Stimulated activated naive CD4-positive, alpha-beta T cell treated with Interleukin-2 at 50 U/mL for 16 hours (primary cell): ENCODE results near the gene GINS2.

Source experiments
- DNase-seq: peaks from one replicate; lab custom pipeline; 2025; lab: John Stamatoyannopoulos, UW

GINS2 gene

DNA sequence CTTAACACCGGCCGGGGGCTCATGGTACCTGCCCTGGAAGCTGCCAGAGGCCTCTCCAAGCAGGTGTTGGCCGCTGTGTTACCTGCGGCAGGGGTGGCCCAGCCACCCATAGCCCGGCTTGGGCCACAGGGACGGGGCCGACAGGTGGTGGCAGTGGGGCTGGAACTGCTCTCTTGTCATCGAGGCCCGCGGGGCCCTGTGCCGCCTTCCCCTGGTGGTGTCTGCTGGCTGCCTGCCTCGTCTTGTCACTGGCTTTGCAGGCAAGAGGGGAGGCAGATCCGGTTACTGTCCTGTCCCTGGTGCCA, 48.5 kb downstream of the GINS2 start:
- no peak for DNase-seq

DNA sequence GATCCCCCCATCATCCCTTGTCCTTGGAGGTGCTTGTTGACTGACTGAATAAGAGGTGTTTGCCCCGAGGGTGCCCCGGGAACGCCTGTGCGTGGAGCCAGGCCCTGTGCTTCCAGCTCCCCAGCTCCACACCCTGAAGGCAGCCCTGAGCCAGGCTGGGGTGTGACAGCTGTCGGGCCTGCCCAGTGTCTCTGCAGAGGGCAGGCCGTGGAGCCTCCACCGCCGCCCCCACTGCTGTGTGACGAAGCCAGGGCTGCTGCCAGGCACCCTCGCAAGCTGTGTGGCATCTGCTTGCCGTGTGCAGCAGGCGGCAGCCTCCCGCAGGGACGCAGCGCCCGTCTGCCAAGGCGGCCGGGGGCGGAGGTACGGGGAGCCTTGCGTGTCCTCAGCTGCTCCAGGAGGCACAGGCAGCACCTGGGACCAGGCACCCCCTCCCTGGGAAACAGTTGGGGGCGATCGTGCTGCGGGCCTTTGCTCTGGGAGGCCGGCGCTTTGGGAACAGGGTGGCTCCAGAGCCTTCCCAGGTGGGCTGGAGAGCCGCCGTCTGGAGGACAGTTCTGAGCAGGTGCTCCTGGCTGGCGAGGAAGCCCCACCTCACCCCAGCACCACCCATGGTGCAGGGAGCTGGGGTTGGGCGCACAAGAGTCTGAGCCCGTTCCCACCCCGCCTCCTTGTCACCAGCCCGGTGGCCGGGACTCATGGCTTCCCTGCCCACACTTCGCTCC, 49.1 kb downstream of the GINS2 start:
- DNase-seq, result no peak

DNA sequence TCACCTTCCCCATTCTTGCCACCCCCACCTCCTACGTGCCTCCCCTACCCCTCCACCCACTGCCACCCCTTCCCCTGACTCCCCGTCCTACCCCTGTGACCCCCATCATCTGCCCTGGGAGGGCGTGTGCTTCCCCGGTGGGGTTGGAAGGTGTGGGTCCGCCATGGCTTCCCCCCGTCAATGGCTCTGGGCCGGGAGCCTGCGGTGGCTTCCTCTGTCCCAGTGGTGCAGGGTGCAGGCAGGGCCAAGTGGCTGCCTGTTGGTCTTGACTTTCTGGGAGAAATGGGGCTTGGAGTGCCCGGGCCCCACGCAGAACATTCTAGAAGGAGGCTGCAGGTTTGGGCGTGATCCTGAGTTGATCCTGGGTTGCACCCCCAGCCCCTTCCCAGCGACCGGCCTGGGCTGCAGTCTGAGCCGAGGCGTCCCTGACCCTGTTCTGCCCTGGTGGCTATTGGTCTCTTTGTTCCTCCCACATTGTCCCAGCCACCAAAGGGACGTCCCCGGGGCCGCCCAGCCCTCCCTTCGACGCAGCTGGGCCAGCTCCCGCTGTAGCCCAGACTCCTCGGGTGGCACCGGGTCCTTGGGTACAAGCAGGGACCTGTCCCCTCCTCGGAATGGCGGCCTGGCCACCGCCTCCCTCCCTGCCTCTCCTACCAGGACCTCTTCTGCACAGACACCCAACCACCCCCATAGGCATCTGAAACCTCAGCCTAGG, 49.9 kb downstream of the GINS2 start:
- DNase-seq, result no peak

DNA sequence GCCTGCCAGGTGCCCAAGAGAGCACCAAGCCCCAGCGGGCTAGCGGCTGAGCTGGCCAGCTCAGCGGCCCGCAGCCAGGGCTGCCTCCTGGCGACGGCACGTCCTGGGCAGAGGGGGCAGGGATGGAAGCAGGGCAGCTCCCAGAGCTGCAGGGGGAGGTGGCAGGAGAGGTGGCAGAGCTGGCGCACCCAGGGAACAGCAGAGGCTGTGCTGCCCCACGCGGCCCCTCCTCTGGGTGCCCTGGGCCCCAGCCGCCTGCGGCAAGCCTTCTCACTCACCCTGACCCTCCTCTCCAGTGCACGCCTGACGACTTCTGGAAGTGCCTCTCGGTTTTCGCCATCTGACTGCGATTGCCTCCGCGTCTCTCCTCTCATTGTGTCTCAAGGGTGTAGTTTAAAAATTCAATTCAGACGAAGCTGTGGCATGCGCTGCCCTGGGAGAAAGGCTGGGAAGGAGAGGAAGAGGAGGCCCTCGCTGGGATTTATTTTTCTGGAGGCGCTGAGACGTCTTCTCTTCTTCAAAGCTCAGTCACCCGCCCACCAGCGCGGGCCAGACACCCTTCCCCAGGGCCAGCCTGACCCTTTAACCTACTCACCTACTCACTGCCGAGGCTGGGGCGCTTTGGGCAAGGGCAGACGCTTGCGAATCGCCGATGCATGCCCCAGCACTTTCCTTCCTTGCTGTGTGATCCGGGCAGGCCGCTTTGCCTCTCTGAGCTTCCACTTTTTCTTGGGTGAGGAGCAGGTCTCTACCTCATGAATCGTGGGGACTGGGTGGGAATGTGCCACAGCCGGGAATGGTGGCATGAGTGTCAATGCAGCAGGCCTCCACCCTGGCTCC, 50.7 kb downstream of the GINS2 start:
- DNase-seq, result no peak

DNA sequence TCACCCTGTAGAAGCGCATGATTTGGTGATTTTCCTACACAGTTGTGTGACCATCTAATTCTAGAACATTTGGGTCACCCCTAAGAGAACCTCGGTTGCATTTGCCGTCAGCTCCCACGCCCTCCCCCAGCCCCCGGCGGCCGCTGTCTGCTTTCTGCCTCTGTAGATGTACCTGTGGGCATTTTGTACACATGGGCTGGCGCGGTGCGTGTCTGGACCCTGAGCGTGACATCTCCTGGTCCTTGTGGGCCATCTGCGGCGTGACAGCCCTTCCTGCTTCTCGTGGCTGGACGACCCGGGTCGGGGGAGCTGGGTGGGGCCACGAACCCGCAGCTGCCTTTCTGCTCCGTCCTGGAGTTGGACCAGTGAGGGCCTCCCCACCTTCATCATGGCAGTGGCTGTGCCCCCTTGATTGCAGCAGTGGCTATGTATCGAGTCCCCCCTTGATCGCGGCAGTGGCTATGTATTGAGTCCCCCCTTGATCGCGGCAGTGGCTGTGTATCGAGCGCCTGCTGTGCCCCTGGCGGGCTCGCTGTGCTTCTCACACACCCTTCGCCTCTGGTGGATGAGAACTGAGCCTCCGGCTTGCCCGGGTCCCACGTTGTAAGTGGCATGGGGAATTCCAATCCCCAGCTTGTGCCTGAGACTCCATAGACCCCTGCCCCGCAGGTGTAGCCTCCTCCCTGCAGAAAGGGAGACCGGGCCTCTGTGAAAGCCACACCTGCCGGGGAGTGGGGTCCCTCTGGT, 51.5 kb downstream of the GINS2 start:
- no peak for DNase-seq

DNA sequence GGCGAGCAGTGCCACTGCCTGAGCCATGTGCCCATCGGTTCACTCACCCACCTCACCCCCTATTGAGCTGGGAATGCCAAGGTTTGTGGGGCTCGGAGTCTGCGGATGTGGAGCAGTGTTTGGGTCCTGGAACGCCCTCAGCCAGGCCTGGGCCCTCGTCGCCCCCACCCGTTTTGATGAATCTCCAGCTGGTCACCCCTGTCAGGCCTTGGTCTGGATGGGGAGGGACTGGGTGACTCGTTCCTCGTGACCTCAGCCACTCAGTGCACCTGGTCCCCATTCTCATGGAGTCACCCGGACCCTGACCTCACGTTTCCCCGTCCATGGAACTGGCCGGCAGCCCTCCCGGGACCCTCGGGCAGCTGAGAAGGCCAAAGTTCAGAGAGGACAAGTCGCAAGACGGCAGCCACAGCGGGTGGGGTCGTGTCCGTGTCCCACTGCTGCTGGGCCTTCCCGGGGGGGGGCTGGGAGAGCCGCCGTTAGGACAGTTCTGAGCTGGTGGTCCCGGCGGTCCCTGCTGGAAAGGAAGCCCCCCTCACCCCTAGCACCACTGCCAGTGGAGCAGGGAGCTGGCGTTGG, 52.4 kb downstream of the GINS2 start:
- no peak for DNase-seq

DNA sequence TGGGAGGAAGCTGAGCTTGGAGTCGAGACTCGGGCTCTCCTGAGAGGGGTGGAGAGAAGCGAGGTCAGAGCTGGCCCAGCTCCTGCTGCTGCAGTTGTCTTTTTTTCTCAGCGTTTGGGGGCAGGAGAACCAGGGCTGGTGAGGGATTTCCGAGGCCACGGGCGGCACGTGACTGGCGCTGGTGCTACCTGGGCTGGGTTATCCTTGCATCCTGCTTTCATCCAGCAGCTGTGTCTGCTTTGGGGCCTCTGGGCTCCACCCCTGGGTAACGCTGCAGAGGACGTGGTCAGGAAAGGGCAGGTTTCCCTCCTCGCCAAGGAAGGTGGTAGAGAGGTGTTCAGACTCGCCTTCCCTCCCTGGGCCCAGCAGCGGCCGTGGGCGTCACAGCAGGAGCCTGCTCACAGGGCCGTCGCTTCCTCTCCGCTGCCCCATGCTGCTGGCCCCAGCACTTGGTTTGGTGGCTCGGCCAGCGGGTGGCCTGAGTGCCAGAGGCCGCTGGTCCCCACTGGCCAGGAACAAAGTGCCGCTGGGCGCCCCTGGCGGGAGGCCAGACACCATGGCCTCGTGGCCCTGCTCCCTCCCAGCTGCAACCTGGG, 53.1 kb downstream of the GINS2 start:
- no peak for DNase-seq

DNA sequence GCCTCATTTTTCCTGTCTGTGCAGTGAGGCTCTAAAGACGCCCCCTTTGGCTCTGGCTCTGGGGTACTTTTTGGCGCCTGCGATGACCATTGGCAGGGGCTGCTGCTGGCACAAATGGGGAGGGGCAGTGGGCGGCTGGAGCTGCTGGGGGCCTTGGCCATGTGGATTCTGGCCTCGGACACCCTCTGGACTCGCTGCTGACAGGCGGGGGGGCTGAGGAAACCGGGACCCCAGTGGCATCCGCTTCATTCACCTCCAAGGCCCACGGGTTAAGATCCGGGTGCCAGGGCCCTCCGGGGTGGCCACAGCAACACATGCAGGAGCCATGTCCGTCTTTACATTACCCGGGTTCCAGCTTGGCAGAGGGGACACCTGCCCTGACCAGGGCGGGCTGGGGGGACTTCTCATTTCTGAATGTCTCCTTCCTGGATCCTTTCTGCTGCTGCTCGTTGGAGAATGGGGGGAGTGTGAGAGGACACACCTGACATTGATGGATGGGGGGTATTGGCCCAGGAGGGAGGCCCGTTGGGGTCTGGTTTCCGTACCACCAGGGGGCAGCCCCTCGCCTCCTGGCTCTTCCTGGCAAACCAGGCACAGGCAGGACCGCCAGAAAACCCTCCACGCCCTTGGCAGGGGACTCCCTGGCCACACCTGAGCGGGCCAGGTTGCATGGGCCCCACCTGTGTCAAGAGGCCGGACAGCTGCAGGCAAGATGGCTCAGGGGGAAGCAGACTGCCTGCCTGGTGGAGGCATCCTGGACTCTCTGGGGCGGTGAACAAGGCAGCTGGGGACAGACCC, 53.8 kb downstream of the GINS2 start:
- no peak for DNase-seq

DNA sequence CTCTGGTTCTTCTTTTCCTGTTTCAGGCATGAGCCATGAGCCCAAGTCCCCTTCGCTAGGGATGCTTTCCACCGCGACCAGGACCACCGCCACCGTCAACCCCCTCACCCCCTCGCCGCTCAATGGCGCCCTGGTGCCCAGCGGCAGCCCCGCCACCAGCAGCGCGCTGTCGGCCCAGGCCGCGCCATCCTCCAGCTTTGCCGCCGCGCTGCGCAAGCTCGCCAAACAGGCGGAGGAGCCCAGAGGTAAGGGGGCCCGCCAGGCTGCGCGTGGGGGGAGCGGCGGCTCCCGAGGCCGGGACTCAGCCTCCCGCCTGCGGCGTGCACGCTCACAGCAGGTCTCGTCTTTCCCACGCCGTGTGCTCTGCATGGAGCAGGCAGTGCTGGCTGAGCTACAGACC, 54.9 kb downstream of the GINS2 start:
- no peak for DNase-seq

DNA sequence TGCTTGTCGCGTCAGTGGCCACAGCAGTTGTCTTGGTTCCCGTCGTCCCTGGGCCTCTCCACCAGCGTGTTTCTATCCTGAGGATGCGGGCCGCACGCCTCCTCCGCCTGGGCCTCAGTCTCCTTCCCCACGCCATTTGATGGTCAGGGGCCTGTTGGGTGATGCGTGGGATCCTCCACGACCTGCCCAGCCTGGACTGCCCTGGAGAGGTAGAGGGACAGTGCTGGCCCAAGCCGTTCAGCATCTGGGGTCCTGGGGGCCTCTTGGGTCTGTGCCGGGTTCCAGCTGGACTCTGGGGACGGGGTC, 55.4 kb downstream of the GINS2 start:
- DNase-seq, result no peak

DNA sequence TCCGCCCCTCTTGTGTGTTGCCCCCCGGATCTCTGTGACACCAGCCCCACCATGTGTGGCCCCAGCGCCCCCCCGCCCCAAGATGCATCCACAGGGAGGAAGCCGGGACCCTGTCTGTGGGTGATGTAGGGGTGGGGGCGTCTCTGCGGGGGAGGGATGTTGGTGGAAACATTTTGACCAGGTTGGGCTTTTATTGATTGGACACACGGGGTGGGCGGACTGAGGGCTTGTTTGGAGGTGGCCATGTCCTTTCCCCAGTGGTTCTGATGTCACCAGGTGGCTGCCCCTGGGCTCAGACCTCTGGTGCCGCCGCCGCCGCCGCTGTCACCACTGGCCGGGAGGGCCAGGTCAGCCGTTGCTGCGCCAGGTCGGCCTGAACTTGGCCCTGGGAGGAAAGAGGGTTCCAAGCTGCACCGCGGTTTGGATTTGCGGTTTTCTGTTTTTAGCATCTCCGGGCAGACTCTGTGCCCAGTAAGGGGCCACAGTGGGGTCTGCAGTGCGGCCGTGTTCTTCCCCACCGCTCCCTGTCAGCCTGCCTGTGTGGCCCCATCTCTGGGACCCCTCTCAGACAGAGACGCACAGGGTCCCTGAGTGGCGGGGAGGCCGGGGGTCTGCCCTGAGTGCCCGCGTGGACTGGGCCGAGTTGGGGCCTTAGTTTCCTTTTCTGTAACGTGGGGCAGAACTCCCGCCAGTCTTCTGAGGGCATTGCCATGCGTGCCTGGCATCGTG, 55.9 kb downstream of the GINS2 start:
- DNase-seq, result no peak

DNA sequence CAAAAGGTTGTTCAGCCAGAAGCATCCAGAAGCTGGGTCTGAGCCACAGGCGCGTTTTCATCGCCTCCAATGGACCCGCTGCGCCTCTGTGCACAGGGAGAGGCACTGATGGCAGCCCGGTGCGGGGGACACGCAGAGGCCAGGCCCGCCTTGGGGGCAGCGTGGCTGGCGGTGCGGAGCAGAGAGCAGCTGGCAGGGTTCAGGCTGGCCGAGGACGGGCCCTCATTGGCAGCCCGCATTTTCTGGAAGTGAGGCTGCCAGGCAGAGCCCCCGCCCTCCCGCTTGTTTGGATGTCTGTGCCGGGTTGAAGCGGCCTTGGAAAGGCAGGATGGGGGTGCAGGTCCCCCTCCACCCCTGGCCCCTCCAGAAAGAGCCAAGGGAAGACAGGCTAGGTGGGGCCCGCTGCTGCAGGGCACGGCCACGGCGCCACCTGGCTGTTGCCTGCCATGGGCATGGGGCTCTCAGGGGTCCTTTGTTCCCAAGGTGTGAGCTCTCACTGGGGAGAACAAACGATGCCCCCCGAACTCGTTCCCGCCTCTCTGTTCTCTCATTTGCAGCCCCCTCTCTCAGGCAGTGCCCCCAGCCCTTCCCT, 56.9 kb downstream of the GINS2 start:
- no peak for DNase-seq

DNA sequence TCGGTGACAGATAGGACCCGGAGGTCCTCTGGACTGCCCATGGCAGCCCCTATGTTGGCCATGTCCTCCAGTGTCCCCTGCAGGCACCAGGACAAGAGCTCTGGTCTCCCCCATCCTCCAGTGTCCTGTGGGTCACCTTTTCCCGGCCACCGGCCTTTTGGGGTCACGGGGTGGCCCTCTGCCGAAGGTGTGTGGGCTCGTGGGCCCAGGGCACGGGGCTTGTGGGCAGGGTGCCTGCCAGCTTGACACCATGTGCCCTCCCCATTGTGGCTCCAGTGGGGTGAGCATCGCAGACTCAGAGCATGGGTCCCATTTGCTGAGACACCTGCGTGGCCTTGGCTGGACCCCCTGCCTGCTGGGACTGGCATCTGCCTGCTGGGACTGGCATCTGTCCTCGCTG, 57.5 kb downstream of the GINS2 start:
- no peak for DNase-seq

DNA sequence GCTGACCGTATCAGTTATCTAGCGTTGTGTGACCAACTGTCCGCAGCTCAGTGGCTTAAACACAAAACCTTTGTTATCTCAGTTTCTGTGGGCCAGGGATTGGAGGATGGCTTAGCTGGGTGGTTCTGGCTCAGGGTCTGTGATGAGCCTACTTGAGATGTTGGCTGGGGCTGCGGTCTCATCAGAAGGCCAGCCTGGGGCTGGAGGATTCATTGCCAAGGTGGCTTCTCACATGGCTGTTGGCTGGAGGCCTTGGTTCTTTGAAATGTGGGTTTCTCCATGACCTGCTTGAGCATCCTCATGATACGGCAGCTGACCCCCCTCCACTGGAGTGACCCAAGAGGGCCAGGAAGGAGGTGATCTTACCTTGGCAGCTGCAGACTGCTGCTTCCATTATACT, 58.9 kb downstream of the GINS2 start:
- no peak for DNase-seq

DNA sequence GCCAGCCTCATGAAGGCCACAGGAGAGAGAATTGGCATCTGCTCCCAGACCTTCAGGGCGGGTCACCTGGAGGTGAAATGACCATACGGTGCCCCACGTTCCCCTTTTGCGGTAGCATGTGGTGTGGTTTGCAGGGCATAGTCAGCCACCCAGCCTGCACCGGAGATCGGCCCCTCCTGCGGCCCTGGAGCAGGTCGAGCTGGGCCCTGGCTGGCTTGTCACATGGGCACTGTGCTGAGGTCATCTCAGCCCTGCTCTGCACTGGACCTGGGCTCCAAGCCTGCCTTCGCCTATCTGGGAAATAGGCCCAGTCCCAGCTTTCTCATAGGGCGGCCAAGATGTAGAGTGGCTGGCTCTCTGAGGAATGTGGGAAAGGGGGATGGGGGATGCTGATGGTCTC, 59.4 kb downstream of the GINS2 start:
- DNase-seq, result no peak

DNA sequence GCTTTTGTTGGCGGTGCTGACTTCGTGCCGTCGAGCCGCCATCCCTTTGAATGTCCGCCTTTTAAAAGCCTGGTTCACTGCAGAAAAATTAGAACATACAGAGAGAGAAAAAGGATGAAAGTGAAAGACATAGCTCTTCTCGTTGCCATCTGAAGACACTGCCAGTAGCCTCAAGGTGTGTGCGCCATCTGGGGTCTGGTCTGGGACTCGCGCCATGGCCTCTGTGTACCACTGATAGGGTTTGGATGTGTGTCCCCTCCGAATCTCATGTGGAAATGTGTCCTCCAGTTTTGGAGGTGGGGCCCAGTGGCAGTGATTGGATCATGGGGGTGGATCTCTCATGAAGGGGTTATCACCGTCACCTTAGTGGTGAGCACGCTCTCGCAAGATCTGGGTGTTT, 60.1 kb downstream of the GINS2 start:
- no peak for DNase-seq

DNA sequence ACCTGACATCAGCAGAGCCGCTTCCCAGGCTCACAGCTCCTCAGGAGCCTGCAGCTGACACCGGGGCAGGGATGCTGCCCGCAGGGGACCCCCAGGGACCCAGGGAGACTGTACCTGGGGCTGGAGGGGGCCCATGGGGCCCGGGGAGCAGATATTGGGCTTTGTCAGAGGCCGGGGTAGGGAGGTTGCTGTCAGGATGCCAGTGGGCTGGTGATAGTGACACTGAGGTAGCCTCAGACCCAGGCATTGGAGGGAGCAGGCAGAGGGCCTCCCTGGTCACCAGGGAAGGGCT, 60.5 kb downstream of the GINS2 start:
- no peak for DNase-seq

DNA sequence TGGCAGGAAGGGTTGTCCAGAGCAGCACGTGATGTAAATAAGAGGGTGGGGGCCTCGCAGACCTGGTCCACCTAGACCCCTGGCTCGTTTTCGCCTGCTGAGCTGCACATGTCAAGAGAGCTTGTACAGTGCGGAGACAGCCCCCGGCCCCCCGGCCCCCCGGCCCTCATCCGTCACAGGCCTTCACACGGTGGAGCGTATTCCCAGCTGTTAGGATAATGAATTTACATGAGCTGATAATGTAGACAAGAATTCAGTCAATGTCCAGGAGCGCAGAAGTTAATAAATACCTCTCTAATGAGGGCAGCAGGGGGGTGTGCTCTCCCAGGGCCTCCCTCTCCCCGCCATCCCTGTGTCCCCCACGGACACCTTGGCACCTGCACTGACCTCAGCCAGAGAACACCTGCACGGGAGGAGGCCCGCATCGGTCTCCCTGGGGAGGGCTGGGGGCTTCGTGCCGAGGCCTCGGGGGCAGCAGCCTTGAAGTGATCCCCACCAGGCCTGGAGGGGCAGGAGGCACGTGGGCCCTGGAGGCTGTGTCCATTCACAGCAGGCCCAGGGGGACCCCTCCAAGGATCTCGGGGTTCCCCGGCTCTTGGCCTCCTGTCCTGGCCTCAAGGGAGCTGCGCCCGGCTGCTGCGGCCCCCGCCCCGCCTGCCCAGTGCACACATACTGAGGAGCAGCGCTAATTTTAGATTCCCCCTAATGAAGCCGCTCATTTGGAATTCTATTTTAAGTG, 61.1 kb downstream of the GINS2 start:
- no peak for DNase-seq

DNA sequence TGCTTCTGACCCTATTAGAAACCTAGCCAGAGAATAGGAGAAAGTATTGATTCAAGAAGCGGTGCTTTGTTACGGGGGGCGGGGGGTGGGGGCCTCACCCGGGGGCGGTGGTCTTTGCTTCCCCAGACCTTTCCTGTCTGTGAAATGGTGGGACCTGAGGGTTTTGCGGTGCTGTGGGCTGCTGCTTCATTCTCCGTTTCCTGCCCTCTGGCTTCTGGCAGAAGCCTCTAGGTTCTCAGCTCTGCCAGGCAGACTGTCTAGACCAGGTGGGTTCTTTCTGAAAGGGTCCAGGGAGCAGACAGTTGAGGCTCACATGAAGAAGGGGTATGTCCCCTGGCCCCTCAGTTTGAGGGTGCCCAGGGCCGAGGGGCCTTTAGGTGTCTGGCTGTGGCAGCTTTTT, 61.7 kb downstream of the GINS2 start:
- no peak for DNase-seq
